Neural cell (in vitro differentiated cells): ENCODE results near the gene ZNF79. TPM values are rescaled to one million over a fixed set of nuclear protein-coding genes. Genes with fewer than 3 reads are reported as not detected.

ENCODE experiments used
- H2AFZ ChIP-seq: fragments of 200-600, 300-800 bp; sonication (generic), shearing (Covaris generic); 2 replicates; pipeline ENCODE4 v1.6.0; 2014; ENCODE audit warnings: low read depth, mild to moderate bottlenecking, antibody characterized with exemption, low read length, moderate library complexity
- H3F3A ChIP-seq: fragments of 200-600 bp; shearing (Covaris generic); 2 replicates; pipeline ENCODE4 v1.6.1; 2016; ENCODE audit warnings: mild to moderate bottlenecking, moderate library complexity, mixed read lengths, antibody characterized with exemption, low read length; ENCODE audit not compliant: insufficient read depth, poor library complexity, severe bottlenecking
- H3K27ac ChIP-seq: fragments of 200-600, 300-800 bp; sonication (generic), shearing (Covaris generic); 2 replicates; pipeline ENCODE4 v1.5.1; 2014; ENCODE audit warnings: mild to moderate bottlenecking, low read length, moderate library complexity
- H3K27me3 ChIP-seq: fragments of 300-800, 200-600 bp; sonication (generic), shearing (Covaris generic); 2 replicates; pipeline ENCODE4 v1.6.0; 2014; ENCODE audit warnings: mild to moderate bottlenecking, low read depth, low read length, moderate library complexity; ENCODE audit not compliant: insufficient read depth
- H3K36me3 ChIP-seq: fragments of 300-800, 200-600 bp; sonication (generic), shearing (Covaris generic); 2 replicates; pipeline ENCODE4 v1.5.1; 2014; ENCODE audit warnings: mild to moderate bottlenecking, antibody characterized with exemption, low read length, moderate library complexity; ENCODE audit not compliant: insufficient read depth
- H3K4me2 ChIP-seq: fragments of 300-800, 200-600 bp; sonication (generic), shearing (Covaris generic); 2 replicates; pipeline ENCODE4 v1.6.0; 2014; ENCODE audit warnings: mild to moderate bottlenecking, low read length
- H3K4me3 ChIP-seq: fragments of 300-800, 200-600 bp; sonication (generic), shearing (Covaris generic); 2 replicates; pipeline ENCODE4 v1.5.1; 2014; ENCODE audit warnings: mild to moderate bottlenecking, low read length, moderate library complexity
- H3K79me2 ChIP-seq: fragments of 200-600 bp; shearing (Covaris generic); replicated peaks from 2 replicates; pipeline ENCODE4 v1.6.0; 2014; ENCODE audit warnings: mild to moderate bottlenecking, low read length, moderate library complexity; ENCODE audit not compliant: insufficient read depth
- H3K9ac ChIP-seq: fragments of 300-800, 200-600 bp; sonication (generic), shearing (Covaris generic); 2 replicates; pipeline ENCODE4 v1.6.1; 2016; ENCODE audit warnings: mild to moderate bottlenecking, low read length, mixed read lengths
- H3K9me2 ChIP-seq: fragments of 200-600 bp; shearing (Covaris generic); 2 replicates; pipeline ENCODE4 v1.6.1; 2016; ENCODE audit warnings: mild to moderate bottlenecking, low read length, mixed read lengths; ENCODE audit not compliant: insufficient read depth
- H3K9me3 ChIP-seq: fragments of 200-600, 300-800 bp; sonication (generic), shearing (Covaris generic); 2 replicates; pipeline ENCODE4 v1.6.1; 2016; ENCODE audit warnings: mild to moderate bottlenecking, mixed run types, low read length, moderate library complexity, mixed read lengths
- H4K20me1 ChIP-seq: fragments of 200-600 bp; shearing (Covaris generic); 2 replicates; pipeline ENCODE4 v1.6.1; 2016; ENCODE audit warnings: mild to moderate bottlenecking, mixed run types; ENCODE audit not compliant: insufficient read depth
- EP300 ChIP-seq: fragments of 450-650 bp; conservative IDR thresholded peaks from 2 replicates; pipeline ENCODE4 v1.6.1; 2014; ENCODE audit warnings: antibody characterized with exemption, mild to moderate bottlenecking, moderate library complexity; ENCODE audit not compliant: poor library complexity, severe bottlenecking
- EZH2 ChIP-seq: fragments of 200-600, 300-800 bp; shearing (Covaris generic), sonication (generic); IDR thresholded peaks from 2 replicates; pipeline ENCODE4 v1.6.1; 2014; ENCODE audit warnings: antibody characterized with exemption, low read length, borderline replicate concordance, mild to moderate bottlenecking; ENCODE audit not compliant: insufficient read depth, poor library complexity, severe bottlenecking
- MXI1 ChIP-seq: fragments of 450-650 bp; conservative IDR thresholded peaks from 2 replicates; pipeline ENCODE4 v1.6.1; 2014; ENCODE audit warnings: antibody characterized with exemption, mild to moderate bottlenecking; ENCODE audit not compliant: poor library complexity, severe bottlenecking
- POLR2AphosphoS5 ChIP-seq: IDR thresholded peaks from 2 replicates; pipeline ENCODE4 v1.6.1; 2012
- RAD21 ChIP-seq: fragments of 450-650 bp; conservative IDR thresholded peaks from 2 replicates; pipeline ENCODE4 v1.6.1; 2014; ENCODE audit warnings: antibody characterized with exemption, mild to moderate bottlenecking, moderate library complexity
- SMC3 ChIP-seq: fragments of 450-650 bp; conservative IDR thresholded peaks from 2 replicates; pipeline ENCODE4 v1.6.1; 2014; ENCODE audit warnings: antibody characterized with exemption, mild to moderate bottlenecking, moderate library complexity; ENCODE audit not compliant: poor library complexity
- TAF1 ChIP-seq: IDR thresholded peaks from 2 replicates; pipeline ENCODE4 v1.6.1; 2012; ENCODE audit warnings: low read depth
- polyA plus RNA-seq: library from polyadenylated mRNA; depleted of rRNA; stranded (reverse); fragments of >200 nt; gene quantifications from 2 replicates; pipeline ENCODE4 v1.2.3, GENCODE V29; 2014
- TF ChIP-seq, protein P1 (sequence below): IDR thresholded peaks from 2 replicates; pipeline ENCODE4 v1.6.1; 2012; ENCODE audit warnings: borderline replicate concordance
- TF ChIP-seq, protein P2 (sequence below): fragments of 450-650 bp; IDR thresholded peaks from 2 replicates; pipeline ENCODE4 v1.5.1; 2014; ENCODE audit warnings: antibody characterized with exemption, mild to moderate bottlenecking, moderate library complexity; ENCODE audit not compliant: poor library complexity, severe bottlenecking

The ZNF79 gene
- polyA plus RNA-seq, 1 donor from 2014 or later: 2.9 TPM

DNA sequence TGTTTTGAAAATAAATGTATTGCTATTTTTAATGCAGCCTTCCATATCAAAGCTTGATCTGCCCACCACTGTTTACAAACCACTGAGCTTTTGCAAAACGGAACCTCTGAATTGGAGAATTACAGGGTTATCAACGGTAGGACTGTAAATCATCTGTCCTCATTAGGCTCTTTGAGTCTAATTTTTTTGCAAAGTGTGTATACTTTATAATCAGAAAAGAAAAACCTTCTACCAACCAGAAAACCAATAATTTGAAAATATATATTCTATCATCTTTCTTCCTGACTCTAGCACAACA lies 34.0 kb upstream of the ZNF79 start:
- no peak overlapping the region for H3K4me3 ChIP-seq
- H3K79me2 ChIP-seq: no peaks in the 10 kb centered on the region
- no peaks in the 10 kb centered on the region for H3K9me3 ChIP-seq
- no peak overlapping the region for H3K4me2 ChIP-seq
- no peaks in the 10 kb centered on the region for H3K27me3 ChIP-seq
- H3K36me3 ChIP-seq: no peaks in the 10 kb centered on the region
- H4K20me1 ChIP-seq: no peaks in the 10 kb centered on the region
- H2AFZ ChIP-seq: no peak overlapping the region
- no peak overlapping the region for H3K9ac ChIP-seq
- TF ChIP-seq RAD21 (no peak), EP300 (no peak), TAF1 (no peak), EZH2 (no peak), POLR2AphosphoS5 (no peak), SMC3 (no peak), MXI1 (no peak)
- TF ChIP-seq, protein P1, sequence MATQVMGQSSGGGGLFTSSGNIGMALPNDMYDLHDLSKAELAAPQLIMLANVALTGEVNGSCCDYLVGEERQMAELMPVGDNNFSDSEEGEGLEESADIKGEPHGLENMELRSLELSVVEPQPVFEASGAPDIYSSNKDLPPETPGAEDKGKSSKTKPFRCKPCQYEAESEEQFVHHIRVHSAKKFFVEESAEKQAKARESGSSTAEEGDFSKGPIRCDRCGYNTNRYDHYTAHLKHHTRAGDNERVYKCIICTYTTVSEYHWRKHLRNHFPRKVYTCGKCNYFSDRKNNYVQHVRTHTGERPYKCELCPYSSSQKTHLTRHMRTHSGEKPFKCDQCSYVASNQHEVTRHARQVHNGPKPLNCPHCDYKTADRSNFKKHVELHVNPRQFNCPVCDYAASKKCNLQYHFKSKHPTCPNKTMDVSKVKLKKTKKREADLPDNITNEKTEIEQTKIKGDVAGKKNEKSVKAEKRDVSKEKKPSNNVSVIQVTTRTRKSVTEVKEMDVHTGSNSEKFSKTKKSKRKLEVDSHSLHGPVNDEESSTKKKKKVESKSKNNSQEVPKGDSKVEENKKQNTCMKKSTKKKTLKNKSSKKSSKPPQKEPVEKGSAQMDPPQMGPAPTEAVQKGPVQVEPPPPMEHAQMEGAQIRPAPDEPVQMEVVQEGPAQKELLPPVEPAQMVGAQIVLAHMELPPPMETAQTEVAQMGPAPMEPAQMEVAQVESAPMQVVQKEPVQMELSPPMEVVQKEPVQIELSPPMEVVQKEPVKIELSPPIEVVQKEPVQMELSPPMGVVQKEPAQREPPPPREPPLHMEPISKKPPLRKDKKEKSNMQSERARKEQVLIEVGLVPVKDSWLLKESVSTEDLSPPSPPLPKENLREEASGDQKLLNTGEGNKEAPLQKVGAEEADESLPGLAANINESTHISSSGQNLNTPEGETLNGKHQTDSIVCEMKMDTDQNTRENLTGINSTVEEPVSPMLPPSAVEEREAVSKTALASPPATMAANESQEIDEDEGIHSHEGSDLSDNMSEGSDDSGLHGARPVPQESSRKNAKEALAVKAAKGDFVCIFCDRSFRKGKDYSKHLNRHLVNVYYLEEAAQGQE: no peak
- TF ChIP-seq, protein P2, sequence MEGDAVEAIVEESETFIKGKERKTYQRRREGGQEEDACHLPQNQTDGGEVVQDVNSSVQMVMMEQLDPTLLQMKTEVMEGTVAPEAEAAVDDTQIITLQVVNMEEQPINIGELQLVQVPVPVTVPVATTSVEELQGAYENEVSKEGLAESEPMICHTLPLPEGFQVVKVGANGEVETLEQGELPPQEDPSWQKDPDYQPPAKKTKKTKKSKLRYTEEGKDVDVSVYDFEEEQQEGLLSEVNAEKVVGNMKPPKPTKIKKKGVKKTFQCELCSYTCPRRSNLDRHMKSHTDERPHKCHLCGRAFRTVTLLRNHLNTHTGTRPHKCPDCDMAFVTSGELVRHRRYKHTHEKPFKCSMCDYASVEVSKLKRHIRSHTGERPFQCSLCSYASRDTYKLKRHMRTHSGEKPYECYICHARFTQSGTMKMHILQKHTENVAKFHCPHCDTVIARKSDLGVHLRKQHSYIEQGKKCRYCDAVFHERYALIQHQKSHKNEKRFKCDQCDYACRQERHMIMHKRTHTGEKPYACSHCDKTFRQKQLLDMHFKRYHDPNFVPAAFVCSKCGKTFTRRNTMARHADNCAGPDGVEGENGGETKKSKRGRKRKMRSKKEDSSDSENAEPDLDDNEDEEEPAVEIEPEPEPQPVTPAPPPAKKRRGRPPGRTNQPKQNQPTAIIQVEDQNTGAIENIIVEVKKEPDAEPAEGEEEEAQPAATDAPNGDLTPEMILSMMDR: no peak
- H3K9me2 ChIP-seq: no peaks in the 10 kb centered on the region
- H3K27ac ChIP-seq: no peak overlapping the region
- H3F3A ChIP-seq: peaks cover 3% of the 10 kb centered on the region

DNA sequence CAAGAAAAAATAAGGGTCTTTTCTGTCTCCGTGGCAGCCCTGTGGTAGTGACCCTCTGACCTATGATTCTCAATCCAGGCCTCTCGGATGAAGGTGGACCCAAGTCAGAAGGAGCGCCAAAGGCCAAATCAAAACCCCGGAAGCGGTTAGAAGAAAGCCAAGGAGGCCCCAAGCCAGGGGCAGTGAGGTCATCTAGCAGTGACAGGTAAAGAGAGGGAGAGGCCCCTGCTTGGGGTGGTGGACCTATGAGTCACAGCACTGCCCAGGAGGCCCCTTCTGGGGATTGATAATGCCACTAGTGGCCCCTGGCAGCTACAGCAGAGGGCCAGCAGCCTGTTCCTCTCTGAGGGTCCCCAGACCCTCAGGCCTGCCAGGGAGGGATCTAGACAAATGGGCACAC lies 33.6 kb upstream of the ZNF79 start:
- Histone ChIP-seq H3K27me3 (no peaks in the 10 kb centered on the region), H4K20me1 (no peaks in the 10 kb centered on the region), H3K27ac (no peak overlapping the region), H3K9me3 (no peaks in the 10 kb centered on the region), H3K4me3 (no peak overlapping the region), H3K4me2 (no peak overlapping the region), H2AFZ (no peak overlapping the region), H3K9me2 (no peaks in the 10 kb centered on the region), H3K9ac (no peak overlapping the region), H3F3A (peaks cover 3% of the 10 kb centered on the region), H3K36me3 (no peaks in the 10 kb centered on the region), H3K79me2 (no peaks in the 10 kb centered on the region)
- TF ChIP-seq, protein P1: no peak
- TF ChIP-seq TAF1: no peak
- no peak for TF ChIP-seq RAD21
- TF ChIP-seq EP300: no peak
- no peak for TF ChIP-seq EZH2
- TF ChIP-seq POLR2AphosphoS5: no peak
- no peak for TF ChIP-seq MXI1
- TF ChIP-seq SMC3: no peak
